ENCODE results near the gene MAPK7.

The MAPK7 gene

DNA sequence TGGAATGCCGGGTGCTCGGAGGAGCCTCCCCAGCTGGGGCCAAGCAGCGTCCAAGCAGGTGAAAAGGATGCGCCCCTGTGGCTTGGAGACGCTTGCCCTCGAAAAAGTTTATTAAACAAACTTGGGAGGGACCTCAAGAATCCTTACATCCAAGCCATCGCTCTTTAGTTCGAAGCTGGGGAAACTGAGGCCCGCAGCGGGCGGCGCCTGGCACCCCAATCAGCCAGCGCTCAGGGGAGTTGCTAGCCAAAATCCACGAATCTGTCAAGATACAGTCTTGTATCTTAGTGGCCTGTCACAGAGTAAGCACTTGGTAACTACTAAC lies 15.2 kb upstream of the MAPK7 start:
- H3K27ac ChIP-seq (ENCODE audit: insufficient read depth in 1 of 2, low read depth in 1 of 2, low read length in 2 of 2, poor library complexity in 1 of 2, severe bottlenecking in 2 of 2): no peak overlapping the region
- 34% methylated on average over 14 of the region's 14 CpGs for WGBS (ENCODE audit: insufficient coverage)
- ChIA-PET POLR2A (interaction anchor here (0.6 kb wide), 1 partner anchor 1832 kb away, joined by 3 read pairs; no protein-coding TSS in a partner anchor), CTCF (interaction anchor here (0.6 to 10.8 kb wide), 29 partner anchors 9 to 401 kb away, joined by 3 to 149 read pairs (median 4); partner anchors contain the start of gene MAPK7)
- peaks cover 0 to 10% (median 10%) of the 10 kb centered on the region in 4 experiments for H3K4me1 ChIP-seq (ENCODE audit: control extremely low read depth in 1 of 4, control insufficient read depth in 4 of 4, insufficient read depth in 4 of 4, low read length in 3 of 4)
- no peaks in the 10 kb centered on the region for H3K9me3 ChIP-seq (ENCODE audit: control extremely low read depth in 1 of 5, control insufficient read depth in 4 of 5, insufficient read depth in 2 of 5, low read depth in 1 of 5, low read length in 4 of 5)
- H3K4me3 ChIP-seq (ENCODE audit: control insufficient read depth in 1 of 7, extremely low read depth in 1 of 7, insufficient read depth in 4 of 7, low read depth in 2 of 7, low read length in 6 of 7): peak overlapping the region in 3 of 7 experiments; percentile 74 to 78 (median 74)
- no peak for DNase-seq
- peaks cover 0 to 73% (median 27%) of the 10 kb centered on the region in 5 experiments for H3K27me3 ChIP-seq (replicated peaks in 2 of 5; ENCODE audit: control insufficient read depth in 4 of 5, insufficient read depth in 5 of 5, low read length in 4 of 5)
- no peaks in the 10 kb centered on the region for H3K36me3 ChIP-seq (ENCODE audit: control insufficient read depth in 4 of 4, insufficient read depth in 4 of 4, low read length in 3 of 4)

DNA sequence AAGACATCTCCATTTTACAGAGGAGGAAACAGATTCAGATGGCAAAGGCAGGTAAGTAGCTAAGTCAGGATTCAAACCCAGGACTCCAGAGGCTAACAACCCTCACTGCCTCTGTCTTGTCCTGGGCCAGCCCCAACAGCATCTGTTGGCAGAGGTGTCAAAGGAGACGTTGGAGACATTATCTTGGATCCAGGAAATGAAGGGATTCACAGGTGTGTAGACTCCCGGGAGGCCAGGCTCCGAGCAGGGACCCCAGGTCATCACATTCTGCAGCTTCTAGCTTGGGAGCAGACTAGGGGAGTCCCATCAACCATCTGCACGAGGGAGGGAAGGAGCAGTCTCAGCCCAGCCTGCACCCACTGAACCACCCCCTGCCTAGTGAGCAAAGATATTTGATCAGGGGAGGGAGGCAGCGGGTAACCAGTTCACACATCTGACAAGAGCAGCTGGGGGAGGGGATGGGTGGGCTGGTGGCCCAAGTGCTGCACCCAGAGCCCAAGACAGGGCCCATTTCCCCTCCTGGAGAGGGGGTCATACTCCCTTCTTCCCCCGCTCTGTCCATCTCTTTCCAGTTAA lies 14.8 kb upstream of the MAPK7 start:
- H3K4me3 ChIP-seq (ENCODE audit: control insufficient read depth in 1 of 7, extremely low read depth in 1 of 7, insufficient read depth in 4 of 7, low read depth in 2 of 7, low read length in 6 of 7): no peak overlapping the region
- no peak overlapping the region for H3K27ac ChIP-seq (ENCODE audit: insufficient read depth in 1 of 2, low read depth in 1 of 2, low read length in 2 of 2, poor library complexity in 1 of 2, severe bottlenecking in 2 of 2)
- DNase-seq: no peak
- CTCF ChIA-PET: interaction anchor here (0.6 to 10.8 kb wide), 30 partner anchors 8 to 401 kb away, joined by 3 to 149 read pairs (median 4); partner anchors contain the start of gene MAPK7
- 70% methylated on average over 5 of the region's 6 CpGs for WGBS (ENCODE audit: insufficient coverage)
- H3K36me3 ChIP-seq (ENCODE audit: control insufficient read depth in 4 of 4, insufficient read depth in 4 of 4, low read length in 3 of 4): no peaks in the 10 kb centered on the region
- H3K4me1 ChIP-seq (ENCODE audit: control extremely low read depth in 1 of 4, control insufficient read depth in 4 of 4, insufficient read depth in 4 of 4, low read length in 3 of 4): peaks cover 0 to 10% (median 10%) of the 10 kb centered on the region in 4 experiments
- H3K27me3 ChIP-seq (replicated peaks in 2 of 5; ENCODE audit: control insufficient read depth in 4 of 5, insufficient read depth in 5 of 5, low read length in 4 of 5): peaks cover 0 to 73% (median 29%) of the 10 kb centered on the region in 5 experiments
- H3K9me3 ChIP-seq (ENCODE audit: control extremely low read depth in 1 of 5, control insufficient read depth in 4 of 5, insufficient read depth in 2 of 5, low read depth in 1 of 5, low read length in 4 of 5): no peaks in the 10 kb centered on the region
- POLR2A ChIA-PET: no interaction called here

DNA sequence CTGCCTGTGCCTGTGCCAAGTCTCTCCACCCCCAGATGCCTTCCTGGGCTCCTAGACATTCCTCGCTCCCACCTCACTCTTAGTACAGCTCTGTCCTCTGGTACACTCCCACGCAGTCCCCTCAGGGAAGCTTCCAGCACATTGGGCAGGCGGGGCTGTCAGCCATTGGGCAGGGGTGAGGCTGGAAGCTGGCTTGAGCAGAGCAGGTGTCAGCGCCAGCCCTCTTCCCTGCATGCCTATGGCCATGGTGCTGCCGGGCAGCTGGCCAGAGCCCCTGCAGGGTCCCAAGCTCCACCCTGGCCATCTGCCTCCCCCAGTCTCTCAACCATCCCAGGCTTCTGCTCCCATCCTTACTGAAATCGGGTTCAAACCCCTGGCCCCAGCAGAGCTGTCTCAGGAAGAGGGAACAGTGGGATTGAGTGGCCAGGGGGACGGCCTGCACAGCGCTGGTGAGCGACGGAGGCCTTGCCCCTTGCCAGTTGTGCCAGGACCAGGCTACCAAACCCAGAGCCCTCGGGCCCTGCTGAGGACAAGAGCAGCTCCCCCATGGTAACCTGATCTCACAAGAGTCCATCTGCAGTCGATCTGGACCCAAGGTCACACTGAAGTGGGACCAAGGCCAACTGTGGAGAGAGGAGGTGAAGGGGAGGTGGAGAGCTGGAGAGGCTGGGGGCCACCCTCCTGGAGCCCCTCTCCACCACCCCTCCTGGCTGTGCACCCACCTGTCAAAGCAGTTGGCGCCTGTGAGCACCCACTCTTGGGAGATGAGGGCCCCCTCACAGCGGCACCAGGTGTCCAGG lies 13.4 kb upstream of the MAPK7 start:
- Histone ChIP-seq H3K27me3 (replicated peaks in 2 of 5; ENCODE audit: control insufficient read depth in 4 of 5, insufficient read depth in 5 of 5, low read length in 4 of 5) (peaks cover 0 to 72% (median 28%) of the 10 kb centered on the region in 5 experiments), H3K27ac (ENCODE audit: insufficient read depth in 1 of 2, low read depth in 1 of 2, low read length in 2 of 2, poor library complexity in 1 of 2, severe bottlenecking in 2 of 2) (no peak overlapping the region), H3K4me1 (ENCODE audit: control extremely low read depth in 1 of 4, control insufficient read depth in 4 of 4, insufficient read depth in 4 of 4, low read length in 3 of 4) (peaks cover 0 to 14% (median 13%) of the 10 kb centered on the region in 4 experiments), H3K4me3 (ENCODE audit: control insufficient read depth in 1 of 7, extremely low read depth in 1 of 7, insufficient read depth in 4 of 7, low read depth in 2 of 7, low read length in 6 of 7) (no peak overlapping the region), H3K36me3 (ENCODE audit: control insufficient read depth in 4 of 4, insufficient read depth in 4 of 4, low read length in 3 of 4) (no peaks in the 10 kb centered on the region), H3K9me3 (ENCODE audit: control extremely low read depth in 1 of 5, control insufficient read depth in 4 of 5, insufficient read depth in 2 of 5, low read depth in 1 of 5, low read length in 4 of 5) (no peaks in the 10 kb centered on the region)
- ChIA-PET POLR2A (no interaction called here), CTCF (interaction anchor here (0.9 to 10.8 kb wide), 11 partner anchors 10 to 398 kb away, joined by 3 to 149 read pairs (median 3); no protein-coding TSS in a partner anchor)
- DNase-seq: no peak
- 98% methylated on average over 12 of the region's 14 CpGs for WGBS (ENCODE audit: insufficient coverage)

DNA sequence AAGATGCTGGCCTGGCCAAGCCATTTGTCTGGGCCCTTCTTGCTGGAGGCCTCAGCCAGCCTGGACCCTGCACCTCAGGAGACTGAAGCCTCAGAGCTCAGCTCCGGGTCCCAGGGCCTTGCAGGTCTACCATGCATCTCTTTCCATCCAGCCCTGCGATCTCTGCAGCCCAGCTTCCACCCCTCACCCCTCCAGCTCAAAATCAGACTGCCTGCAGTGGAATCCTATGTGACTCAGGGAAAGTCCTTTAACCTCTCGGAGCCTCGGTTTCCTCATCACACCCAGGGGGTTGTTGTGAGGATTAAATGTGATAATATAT lies 12.8 kb upstream of the MAPK7 start:
- H3K4me3 ChIP-seq (ENCODE audit: control insufficient read depth in 1 of 7, extremely low read depth in 1 of 7, insufficient read depth in 4 of 7, low read depth in 2 of 7, low read length in 6 of 7): no peak overlapping the region
- WGBS (ENCODE audit: insufficient coverage): 100% methylated on average over 1 of the region's 4 CpGs
- POLR2A ChIA-PET: no interaction called here
- no peaks in the 10 kb centered on the region for H3K36me3 ChIP-seq (ENCODE audit: control insufficient read depth in 4 of 4, insufficient read depth in 4 of 4, low read length in 3 of 4)
- H3K27ac ChIP-seq (ENCODE audit: insufficient read depth in 1 of 2, low read depth in 1 of 2, low read length in 2 of 2, poor library complexity in 1 of 2, severe bottlenecking in 2 of 2): no peak overlapping the region
- H3K4me1 ChIP-seq (ENCODE audit: control extremely low read depth in 1 of 4, control insufficient read depth in 4 of 4, insufficient read depth in 4 of 4, low read length in 3 of 4): peaks cover 3 to 20% (median 18%) of the 10 kb centered on the region in 4 experiments
- H3K27me3 ChIP-seq (replicated peaks in 2 of 5; ENCODE audit: control insufficient read depth in 4 of 5, insufficient read depth in 5 of 5, low read length in 4 of 5): peaks cover 0 to 72% (median 30%) of the 10 kb centered on the region in 5 experiments
- no peaks in the 10 kb centered on the region for H3K9me3 ChIP-seq (ENCODE audit: control extremely low read depth in 1 of 5, control insufficient read depth in 4 of 5, insufficient read depth in 2 of 5, low read depth in 1 of 5, low read length in 4 of 5)
- DNase-seq: no peak
- CTCF ChIA-PET: interaction anchor here (0.9 to 10.8 kb wide), 9 partner anchors 9 to 397 kb away, joined by 3 to 149 read pairs (median 4); no protein-coding TSS in a partner anchor

DNA sequence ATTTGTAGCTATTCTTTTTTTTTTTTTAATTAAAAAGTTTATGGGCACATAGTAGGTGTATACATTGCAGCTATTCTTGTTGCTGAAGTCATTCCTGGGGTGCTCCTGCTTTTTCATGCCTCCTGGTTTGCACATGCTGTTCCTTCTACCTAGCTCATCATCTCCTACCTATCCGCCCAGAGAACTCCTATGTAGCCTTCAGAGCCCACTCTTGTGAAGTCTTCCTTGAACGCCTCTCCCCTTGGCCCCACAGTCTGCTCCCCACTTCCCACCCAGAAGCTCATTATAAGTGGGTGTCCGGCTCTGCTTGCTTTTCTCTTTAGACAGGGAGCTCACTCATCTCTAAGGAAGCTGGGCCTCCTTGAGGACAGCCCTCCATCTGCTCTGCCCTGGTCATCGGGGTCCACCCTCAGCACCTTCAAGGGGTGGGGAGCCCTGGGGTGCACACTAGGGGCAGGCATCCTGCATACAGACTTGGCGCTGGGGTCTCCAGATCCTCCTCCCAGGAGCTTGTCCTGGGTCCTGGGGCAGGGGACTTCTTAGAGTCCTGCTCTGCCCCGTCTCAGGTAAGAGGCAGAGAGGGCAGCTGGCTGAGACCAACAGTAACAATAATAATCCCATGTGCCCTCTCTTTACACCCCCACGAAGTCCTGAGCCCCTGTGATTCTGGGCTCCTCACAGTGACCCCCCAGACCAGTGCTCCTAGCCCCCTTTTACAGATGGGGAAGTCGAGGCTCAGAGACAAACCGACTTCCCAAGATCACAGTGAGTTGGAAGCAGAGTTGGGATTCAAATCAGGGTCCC lies 12.3 kb upstream of the MAPK7 start:
- H3K36me3 ChIP-seq (ENCODE audit: control insufficient read depth in 4 of 4, insufficient read depth in 4 of 4, low read length in 3 of 4): no peaks in the 10 kb centered on the region
- peaks cover 3 to 26% (median 24%) of the 10 kb centered on the region in 4 experiments for H3K4me1 ChIP-seq (ENCODE audit: control extremely low read depth in 1 of 4, control insufficient read depth in 4 of 4, insufficient read depth in 4 of 4, low read length in 3 of 4)
- H3K9me3 ChIP-seq (ENCODE audit: control extremely low read depth in 1 of 5, control insufficient read depth in 4 of 5, insufficient read depth in 2 of 5, low read depth in 1 of 5, low read length in 4 of 5): no peaks in the 10 kb centered on the region
- H3K27ac ChIP-seq (ENCODE audit: insufficient read depth in 1 of 2, low read depth in 1 of 2, low read length in 2 of 2, poor library complexity in 1 of 2, severe bottlenecking in 2 of 2): no peak overlapping the region
- POLR2A ChIA-PET: no interaction called here
- 97% methylated on average over 7 of the region's 9 CpGs for WGBS (ENCODE audit: insufficient coverage)
- no peak overlapping the region for H3K4me3 ChIP-seq (ENCODE audit: control insufficient read depth in 1 of 7, extremely low read depth in 1 of 7, insufficient read depth in 4 of 7, low read depth in 2 of 7, low read length in 6 of 7)
- CTCF ChIA-PET: interaction anchor here (1.0 to 10.8 kb wide), 7 partner anchors 13 to 396 kb away, joined by 3 to 149 read pairs (median 4); no protein-coding TSS in a partner anchor
- H3K27me3 ChIP-seq (replicated peaks in 2 of 5; ENCODE audit: control insufficient read depth in 4 of 5, insufficient read depth in 5 of 5, low read length in 4 of 5): peaks cover 0 to 76% (median 30%) of the 10 kb centered on the region in 5 experiments
- DNase-seq: no peak

DNA sequence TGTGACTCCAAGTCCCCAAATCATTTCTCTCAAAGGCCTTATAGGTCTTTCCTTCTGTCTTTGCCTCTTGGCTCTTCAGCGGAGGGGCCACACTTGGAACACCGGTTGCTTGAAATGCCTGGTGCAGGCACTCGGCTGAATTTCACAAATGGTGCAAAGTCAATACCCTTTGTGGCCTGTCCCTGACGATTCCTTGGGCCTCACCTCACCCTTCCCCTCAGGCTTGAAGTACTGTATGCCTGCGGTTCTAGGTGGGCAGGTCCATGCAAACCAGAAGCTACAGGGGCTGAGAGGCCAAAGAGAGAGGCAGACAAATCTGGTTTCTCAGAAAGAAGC lies 11.7 kb upstream of the MAPK7 start:
- WGBS (ENCODE audit: insufficient coverage): 94% methylated on average over 5 of the region's 5 CpGs
- Histone ChIP-seq H3K27me3 (replicated peaks in 2 of 5; ENCODE audit: control insufficient read depth in 4 of 5, insufficient read depth in 5 of 5, low read length in 4 of 5) (peaks cover 0 to 72% (median 28%) of the 10 kb centered on the region in 5 experiments), H3K4me3 (ENCODE audit: control insufficient read depth in 1 of 7, extremely low read depth in 1 of 7, insufficient read depth in 4 of 7, low read depth in 2 of 7, low read length in 6 of 7) (no peak overlapping the region), H3K4me1 (ENCODE audit: control extremely low read depth in 1 of 4, control insufficient read depth in 4 of 4, insufficient read depth in 4 of 4, low read length in 3 of 4) (peaks cover 3 to 31% (median 30%) of the 10 kb centered on the region in 4 experiments), H3K36me3 (ENCODE audit: control insufficient read depth in 4 of 4, insufficient read depth in 4 of 4, low read length in 3 of 4) (no peaks in the 10 kb centered on the region), H3K9me3 (ENCODE audit: control extremely low read depth in 1 of 5, control insufficient read depth in 4 of 5, insufficient read depth in 2 of 5, low read depth in 1 of 5, low read length in 4 of 5) (no peaks in the 10 kb centered on the region), H3K27ac (ENCODE audit: insufficient read depth in 1 of 2, low read depth in 1 of 2, low read length in 2 of 2, poor library complexity in 1 of 2, severe bottlenecking in 2 of 2) (no peak overlapping the region)
- DNase-seq: no peak
- POLR2A ChIA-PET: no interaction called here
- CTCF ChIA-PET: interaction anchor here (1.5 to 10.8 kb wide), 4 partner anchors 52 to 396 kb away, joined by 3 to 149 read pairs (median 7); no protein-coding TSS in a partner anchor
